B cell (primary cell): Measurements from ENCODE around the gene OTUD5. TPM values are rescaled to one million over a fixed set of nuclear protein-coding genes. Genes with fewer than 3 reads are reported as not detected.

ENCODE experiments used
- ATAC-seq: fragments of 200-7000 bp; cut with Tn5 transposase; one replicate; pipeline ENCODE4 v1.10.0; 2021; ENCODE audit warnings: low read depth, mild to moderate bottlenecking, moderate number of reproducible peaks, moderate library complexity
- CTCF ChIA-PET: fragments of 350-600 bp; sonication (Branson Sonifier 250); formaldehyde crosslinking; loops from one replicate; lab custom pipeline; 2021; ENCODE audit warnings: antibody characterized with exemption, inconsistent platforms; lab: Charles Lee
- POLR2A ChIA-PET: fragments of 350-600 bp; sonication (Branson Sonifier 250); formaldehyde crosslinking; loops from one replicate; lab custom pipeline; 2021; ENCODE audit warnings: antibody characterized with exemption; lab: Charles Lee
- DNase-seq: peaks from one replicate; pipeline ENCODE4 v3.0.0; 2013
- H2AFZ ChIP-seq: 2 replicates; pipeline ENCODE4 v1.6.1; 2012; ENCODE audit warnings: mild to moderate bottlenecking, low read depth, low read length; ENCODE audit not compliant: insufficient read depth, poor library complexity, severe bottlenecking
- H3K27ac ChIP-seq, 2 donors: 1 replicate in 1 of 2; 2 replicates in 1 of 2; pipeline ENCODE4 v1.5.1; 2012 to 2013; ENCODE audit warnings: low read length in 2 of 2, mild to moderate bottlenecking in 2 of 2, moderate library complexity in 1 of 2
- H3K27me3 ChIP-seq, 4 experiments: fragments of 200-600 bp in 1 of 4; sonication (generic) in 1 of 4; replicated peaks in 1 of 4; 1 replicate in 2 of 4; 2 replicates in 2 of 4; pipeline versions ENCODE4 v1.6.1 to v1.7.0; 2013 to 2016; ENCODE audit warnings: low read length in 3 of 4, mild to moderate bottlenecking in 2 of 4, mixed read lengths in 1 of 4, moderate library complexity in 1 of 4; ENCODE audit not compliant: insufficient read depth in 4 of 4, control insufficient read depth in 3 of 4; ENCODE audit errors: control extremely low read depth in 1 of 4
- H3K36me3 ChIP-seq, 2 experiments: replicated peaks in 1 of 2; 1 replicate in 1 of 2; 2 replicates in 1 of 2; pipeline versions ENCODE4 v1.6.1 to v1.7.1; 2013; ENCODE audit warnings: low read length in 1 of 2; ENCODE audit not compliant: insufficient read depth in 2 of 2, control insufficient read depth in 1 of 2; ENCODE audit errors: control extremely low read depth in 1 of 2, extremely low read depth in 1 of 2
- H3K4me1 ChIP-seq, 2 donors: fragments of 200-600 bp in 1 of 2; sonication (generic) in 1 of 2; 1 replicate in 1 of 2; 2 replicates in 1 of 2; pipeline versions ENCODE4 v1.5.1 to v1.6.1; 2013 to 2017; ENCODE audit warnings: low read length in 2 of 2; ENCODE audit not compliant: control insufficient read depth in 2 of 2, insufficient read depth in 2 of 2
- H3K4me2 ChIP-seq: replicated peaks from 2 replicates; pipeline ENCODE3; 2012; ENCODE audit warnings: mild to moderate bottlenecking, low read depth, low read length; ENCODE audit not compliant: poor library complexity, severe bottlenecking
- H3K4me3 ChIP-seq, 5 experiments: fragments of 200-600 bp in 1 of 5; sonication (generic) in 1 of 5; 1 replicate in 3 of 5; 2 replicates in 2 of 5; pipeline versions ENCODE4 v1.5.1 to v1.7.0; 2011 to 2016; ENCODE audit warnings: low read length in 4 of 5, mild to moderate bottlenecking in 4 of 5, low read depth in 2 of 5, control low read depth in 1 of 5, moderate library complexity in 1 of 5; ENCODE audit not compliant: insufficient read depth in 1 of 5; ENCODE audit errors: control extremely low read depth in 1 of 5, extremely low read depth in 1 of 5
- H3K79me2 ChIP-seq: fragments of 200-600 bp; sonication (generic); one replicate; pipeline ENCODE4 v1.6.0; 2016; ENCODE audit warnings: low read length; ENCODE audit not compliant: control insufficient read depth, insufficient read depth
- H3K9ac ChIP-seq: fragments of 200-600 bp; sonication (generic); 2 replicates; pipeline ENCODE4 v1.6.1; 2017; ENCODE audit warnings: mild to moderate bottlenecking, low read length, moderate library complexity
- H3K9me3 ChIP-seq, 3 donors: one replicate each; pipeline versions ENCODE4 v1.6.1 to v1.7.1; 2013; ENCODE audit warnings: low read length in 2 of 3; ENCODE audit not compliant: control insufficient read depth in 2 of 3, insufficient read depth in 1 of 3; ENCODE audit errors: control extremely low read depth in 1 of 3
- H4K20me1 ChIP-seq: 2 replicates; pipeline ENCODE4 v1.6.0; 2012; ENCODE audit warnings: mild to moderate bottlenecking, low read length; ENCODE audit not compliant: insufficient read depth, control insufficient read depth, poor library complexity, severe bottlenecking
- H3K27ac Mint-ChIP-seq: one replicate; pipeline ENCODE4 v1.8.0; 2021; ENCODE audit warnings: mixed read lengths
- H3K27me3 Mint-ChIP-seq: one replicate; pipeline ENCODE4 v1.8.0; 2021; ENCODE audit warnings: mixed read lengths
- H3K4me1 Mint-ChIP-seq: one replicate; pipeline ENCODE4 v1.8.0; 2021; ENCODE audit warnings: mixed read lengths
- H3K4me3 Mint-ChIP-seq: one replicate; pipeline ENCODE4 v1.8.0; 2021; ENCODE audit warnings: mixed read lengths
- H3K9me3 Mint-ChIP-seq: one replicate; pipeline ENCODE4 v1.8.0; 2022; ENCODE audit warnings: mixed read lengths; ENCODE audit not compliant: insufficient read depth
- EZH2 ChIP-seq: IDR thresholded peaks from 2 replicates; pipeline ENCODE4 v1.6.1; 2012; ENCODE audit warnings: borderline replicate concordance, low read depth, mild to moderate bottlenecking, moderate library complexity, low read length; ENCODE audit not compliant: insufficient read depth, poor library complexity, severe bottlenecking
- WGBS: methylation state at CpG from one replicate; pipeline ENCODE4 v1.1.5; 2013; ENCODE audit warnings: missing lambda C conversion rate; ENCODE audit not compliant: insufficient coverage; 5-methylcytosine and 5-hydroxymethylcytosine counted together
- intact Hi-C: fragments of 100-400 bp; cut with micrococcal nuclease; formaldehyde crosslinking; loops from one replicate; pipeline ENCODE4 v1.10.0; 2022
- polyA plus RNA-seq: library from polyadenylated mRNA; depleted of rRNA; stranded (reverse); fragments of >200 nt; gene quantifications from 2 replicates; pipeline ENCODE4 v1.2.3, GENCODE V29; 2012
- total RNA-seq, 2 donors: library from RNA; stranded (reverse); fragments of 120-200 nt in 1 of 2; gene quantifications; 1 replicate in 1 of 2; 2 replicates in 1 of 2; pipeline versions ENCODE4 v1.2.3 to v1.2.4, GENCODE V29; 2013 to 2022
- TF ChIP-seq, protein P1 (sequence below): fragments of 200-600 bp; IDR thresholded peaks from one replicate; pipeline ENCODE4 v1.8.0; 2022; ENCODE audit warnings: antibody characterized with exemption, mild to moderate bottlenecking

Gene OTUD5
- total and polyA plus RNA-seq, 2 donors (not counting 1 experiment from before 2014, with no cell fraction given), result 105 to 116 TPM

DNA sequence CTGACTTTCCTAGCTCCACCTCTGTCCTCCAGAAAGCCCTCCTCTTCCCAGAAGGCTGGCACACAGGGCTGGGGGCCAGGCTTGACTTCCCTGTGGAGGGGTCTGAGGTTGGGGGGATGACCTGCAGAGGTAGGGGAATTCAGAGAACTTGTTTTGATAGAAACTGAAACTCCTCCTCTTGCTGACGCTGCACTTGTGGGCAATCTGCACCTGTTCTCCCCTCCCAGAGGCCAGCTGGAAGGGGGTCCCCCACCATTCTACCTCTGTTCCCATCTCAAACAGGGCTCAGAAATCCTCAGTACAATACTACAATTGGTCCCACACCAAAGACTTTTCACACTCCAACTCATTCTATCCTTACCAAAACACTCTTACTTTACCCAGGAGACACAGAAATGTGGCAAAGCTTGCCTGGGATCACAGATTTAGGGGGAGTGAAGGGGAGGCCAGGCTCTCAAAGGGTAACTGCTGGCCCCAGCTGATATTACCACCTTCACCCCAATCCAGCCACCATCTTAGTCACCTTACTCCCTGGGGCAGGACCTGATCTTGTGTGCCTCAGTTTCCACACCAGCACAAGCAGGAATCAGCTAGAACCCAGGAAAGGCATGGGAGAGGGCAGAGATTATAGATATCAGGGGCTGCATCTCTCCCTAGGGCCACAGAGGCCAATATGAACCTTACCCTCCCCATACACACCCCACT lies 18.5 kb downstream of the OTUD5 start:
- Histone ChIP-seq H3K4me1 (peaks cover 85% of the 10 kb centered on the region in 2 donors), H2AFZ (no peak overlapping the region), H4K20me1 (no peaks in the 10 kb centered on the region), H3K27me3 (no peaks in the 10 kb centered on the region), H3K27ac (peak overlapping the region; percentile 99), H3K9me3 (no peaks in the 10 kb centered on the region), H3K79me2 (peaks cover 52% of the 10 kb centered on the region), H3K4me3 (peak overlapping the region in 4 of 5 experiments; percentile 21 to 51 (median 26)), H3K9ac (peak overlapping the region; percentile 69), H3K36me3 (peaks cover 0 to 23% of the 10 kb centered on the region in 2 experiments), H3K4me2 (peak overlapping the region; percentile 77)
- no CpG with 5 or more reads among the region's 1 CpG for WGBS
- Mint-ChIP-seq H3K9me3 (no peaks in the 10 kb centered on the region), H3K27me3 (no peaks in the 10 kb centered on the region), H3K4me3 (peak overlapping the region; percentile 84), H3K4me1 (peaks cover 89% of the 10 kb centered on the region), H3K27ac (peak overlapping the region; percentile 99)
- TF ChIP-seq EZH2, result no peak
- TF ChIP-seq, protein P1, sequence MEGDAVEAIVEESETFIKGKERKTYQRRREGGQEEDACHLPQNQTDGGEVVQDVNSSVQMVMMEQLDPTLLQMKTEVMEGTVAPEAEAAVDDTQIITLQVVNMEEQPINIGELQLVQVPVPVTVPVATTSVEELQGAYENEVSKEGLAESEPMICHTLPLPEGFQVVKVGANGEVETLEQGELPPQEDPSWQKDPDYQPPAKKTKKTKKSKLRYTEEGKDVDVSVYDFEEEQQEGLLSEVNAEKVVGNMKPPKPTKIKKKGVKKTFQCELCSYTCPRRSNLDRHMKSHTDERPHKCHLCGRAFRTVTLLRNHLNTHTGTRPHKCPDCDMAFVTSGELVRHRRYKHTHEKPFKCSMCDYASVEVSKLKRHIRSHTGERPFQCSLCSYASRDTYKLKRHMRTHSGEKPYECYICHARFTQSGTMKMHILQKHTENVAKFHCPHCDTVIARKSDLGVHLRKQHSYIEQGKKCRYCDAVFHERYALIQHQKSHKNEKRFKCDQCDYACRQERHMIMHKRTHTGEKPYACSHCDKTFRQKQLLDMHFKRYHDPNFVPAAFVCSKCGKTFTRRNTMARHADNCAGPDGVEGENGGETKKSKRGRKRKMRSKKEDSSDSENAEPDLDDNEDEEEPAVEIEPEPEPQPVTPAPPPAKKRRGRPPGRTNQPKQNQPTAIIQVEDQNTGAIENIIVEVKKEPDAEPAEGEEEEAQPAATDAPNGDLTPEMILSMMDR, result no peak
- intact Hi-C loops, result loop anchor here (5.0 to 10.0 kb wide), 3 partner anchors 137 to 342 kb away; partner anchors contain the start of genes HDAC6 and WDR13
- peak; percentile 36 for ATAC-seq
- ChIA-PET CTCF (interaction anchor here (0.6 to 3.7 kb wide), 8 partner anchors 15 to 291 kb away, joined by 3 to 30 read pairs (median 12); partner anchors contain the start of gene PIM2), POLR2A (interaction anchor here (0.6 to 5.6 kb wide), 12 partner anchors 11 to 332 kb away, joined by 3 to 101 read pairs (median 4); partner anchors contain the start of genes OTUD5, PIM2, PQBP1 and SLC35A2)
- peak; percentile 90 for DNase-seq
